OCI-LY1 (cell line): ENCODE data around the gene CRABP1.

Source experiments
- H2AFZ ChIP-seq: fragments of 200-600 bp; sonication (generic), shearing (Covaris generic); 2 replicates; pipeline ENCODE4 v1.6.0; 2014; ENCODE audit warnings: antibody characterized with exemption, mild to moderate bottlenecking, low read length
- H3F3A ChIP-seq: fragments of 200-600 bp; sonication (generic), shearing (Covaris generic); 2 replicates; pipeline ENCODE4 v1.6.0; 2014; ENCODE audit warnings: mild to moderate bottlenecking, antibody characterized with exemption, low read length, moderate library complexity; ENCODE audit not compliant: insufficient read depth
- H3K27ac ChIP-seq: fragments of 200-600 bp; sonication (generic); 2 replicates; pipeline ENCODE4 v1.5.1; 2014; ENCODE audit warnings: low read length, mixed run types, mild to moderate bottlenecking, low read depth; ENCODE audit not compliant: poor library complexity, severe bottlenecking
- H3K27me3 ChIP-seq: fragments of 200-600 bp; sonication (generic); 2 replicates; pipeline ENCODE4 v1.6.0; 2014; ENCODE audit warnings: antibody characterized with exemption, mild to moderate bottlenecking, low read length, moderate library complexity; ENCODE audit not compliant: insufficient read depth
- H3K36me3 ChIP-seq: fragments of 200-600 bp; sonication (generic); 2 replicates; pipeline ENCODE4 v1.6.1; 2014; ENCODE audit warnings: mild to moderate bottlenecking, antibody characterized with exemption, low read length, moderate library complexity, mixed read lengths; ENCODE audit not compliant: insufficient read depth
- H3K4me1 ChIP-seq: fragments of 200-600 bp; sonication (generic); 2 replicates; pipeline ENCODE4 v1.5.1; 2014; ENCODE audit warnings: mild to moderate bottlenecking, low read length, moderate library complexity; ENCODE audit not compliant: insufficient read depth, severe bottlenecking
- H3K4me2 ChIP-seq: fragments of 200-600 bp; sonication (generic), shearing (Covaris generic); 2 replicates; pipeline ENCODE4 v1.6.1; 2014; ENCODE audit warnings: low read length
- H3K4me3 ChIP-seq: fragments of 200-600 bp; sonication (generic); 2 replicates; pipeline ENCODE4 v1.5.1; 2014; ENCODE audit warnings: low read length, low read depth, mild to moderate bottlenecking, mixed read lengths; ENCODE audit not compliant: poor library complexity, severe bottlenecking
- H3K79me2 ChIP-seq: fragments of 200-600 bp; shearing (Covaris generic); 2 replicates; pipeline ENCODE4 v1.6.1; 2016; ENCODE audit warnings: mixed run types, low read length, mixed read lengths; ENCODE audit not compliant: insufficient read depth
- H3K9ac ChIP-seq: fragments of 200-600 bp; sonication (generic), shearing (Covaris generic); 2 replicates; pipeline ENCODE4 v1.6.1; 2014; ENCODE audit warnings: mild to moderate bottlenecking, low read length, mixed read lengths
- H3K9me2 ChIP-seq: fragments of 200-600 bp; sonication (generic), shearing (Covaris generic); 2 replicates; pipeline ENCODE4 v1.6.1; 2014; ENCODE audit warnings: low read depth, mild to moderate bottlenecking, low read length, mixed read lengths
- H3K9me3 ChIP-seq: fragments of 200-600 bp; shearing (Covaris generic); 2 replicates; pipeline ENCODE4 v1.6.1; 2014; ENCODE audit warnings: low read length, mixed read lengths
- H4K20me1 ChIP-seq: fragments of 200-600 bp; sonication (generic), shearing (Covaris generic); 2 replicates; pipeline ENCODE4 v1.6.0; 2016; ENCODE audit warnings: mild to moderate bottlenecking, low read length; ENCODE audit not compliant: insufficient read depth
- CTCF ChIP-seq: fragments of 200-600 bp; sonication (generic), shearing (Covaris generic); IDR thresholded peaks from 2 replicates; pipeline ENCODE4 v1.5.1; 2017; ENCODE audit warnings: mild to moderate bottlenecking, antibody characterized with exemption, low read length, moderate library complexity, mixed read lengths
- EZH2 ChIP-seq: fragments of 200-600 bp; sonication (generic), shearing (Covaris generic); IDR thresholded peaks from 2 replicates; pipeline ENCODE4 v1.8.0; 2017; ENCODE audit warnings: borderline replicate concordance, mixed run types, mild to moderate bottlenecking, antibody characterized with exemption, low read length, moderate library complexity, mixed read lengths

Gene CRABP1

GRCh38 chr15:78364233-78364632 lies 24.1 kb downstream of the CRABP1 start:
- no peaks in the 10 kb centered on the region for H3K9me2 ChIP-seq
- no peak overlapping the region for H3K9ac ChIP-seq
- H3K36me3 ChIP-seq, result no peaks in the 10 kb centered on the region
- no peak for TF ChIP-seq EZH2
- TF ChIP-seq CTCF, result no peak
- no peak overlapping the region for H3K4me2 ChIP-seq
- H3K27ac ChIP-seq, result no peak overlapping the region
- no peak overlapping the region for H2AFZ ChIP-seq
- no peaks in the 10 kb centered on the region; the same call in 1 of the 2 replicates for H3K27me3 ChIP-seq
- no peaks in the 10 kb centered on the region for H3K79me2 ChIP-seq
- H3F3A ChIP-seq, result no peaks in the 10 kb centered on the region
- no peaks in the 10 kb centered on the region for H3K4me1 ChIP-seq
- H3K4me3 ChIP-seq, result no peak overlapping the region
- H4K20me1 ChIP-seq, result no peaks in the 10 kb centered on the region
- no peaks in the 10 kb centered on the region for H3K9me3 ChIP-seq

- no peak overlapping the region for H2AFZ ChIP-seq
- no peaks in the 10 kb centered on the region for H3K36me3 ChIP-seq
- no peaks in the 10 kb centered on the region for H3K4me1 ChIP-seq
- no peaks in the 10 kb centered on the region for H3K79me2 ChIP-seq
- no peaks in the 10 kb centered on the region for H3F3A ChIP-seq
- H3K4me3 ChIP-seq, result no peak overlapping the region
- H3K9ac ChIP-seq, result no peak overlapping the region
- TF ChIP-seq EZH2, result no peak
- no peak for TF ChIP-seq CTCF
- H3K4me2 ChIP-seq, result no peak overlapping the region
- no peaks in the 10 kb centered on the region for H3K9me3 ChIP-seq
- no peak overlapping the region for H3K27ac ChIP-seq
- H3K27me3 ChIP-seq, result no peaks in the 10 kb centered on the region
- H3K9me2 ChIP-seq, result no peaks in the 10 kb centered on the region
- no peaks in the 10 kb centered on the region for H4K20me1 ChIP-seq
Observed at GRCh38 chr15:78365917-78366316, 25.8 kb downstream of the CRABP1 start.

GRCh38 chr15:78366342-78366741 lies 26.2 kb downstream of the CRABP1 start:
- H4K20me1 ChIP-seq, result no peaks in the 10 kb centered on the region
- no peaks in the 10 kb centered on the region for H3K4me1 ChIP-seq
- no peak overlapping the region for H2AFZ ChIP-seq
- H3K9ac ChIP-seq, result no peak overlapping the region
- H3K36me3 ChIP-seq, result no peaks in the 10 kb centered on the region
- H3K9me3 ChIP-seq, result no peaks in the 10 kb centered on the region
- H3K9me2 ChIP-seq, result no peaks in the 10 kb centered on the region
- H3K4me2 ChIP-seq, result no peak overlapping the region
- H3K27ac ChIP-seq, result no peak overlapping the region
- H3K79me2 ChIP-seq, result no peaks in the 10 kb centered on the region
- no peaks in the 10 kb centered on the region for H3F3A ChIP-seq
- no peak overlapping the region for H3K4me3 ChIP-seq
- TF ChIP-seq EZH2, result no peak
- TF ChIP-seq CTCF, result no peak
- H3K27me3 ChIP-seq, result no peaks in the 10 kb centered on the region
